Smooth muscle cell (in vitro differentiated cells): ENCODE results near the gene ACTR2. TPM values are rescaled to one million over a fixed set of nuclear protein-coding genes. Genes with fewer than 3 reads are reported as not detected.

Experiments
- DNase-seq: peaks from one replicate; lab custom pipeline; 2025; ENCODE audit not compliant: unreplicated experiment; lab: John Stamatoyannopoulos, UW
- H2AFZ ChIP-seq: fragments of 200-600 bp; sonication (generic); 2 replicates; pipeline ENCODE4 v1.6.0; 2016; ENCODE audit warnings: antibody characterized with exemption, low read depth, mild to moderate bottlenecking
- H3F3A ChIP-seq: fragments of 200-600 bp; sonication (generic); 2 replicates; pipeline ENCODE4 v1.6.0; 2017; ENCODE audit warnings: antibody characterized with exemption, low read depth
- H3K27ac ChIP-seq: fragments of 200-600 bp; sonication (generic); 2 replicates; pipeline ENCODE4 v1.5.1; 2016; ENCODE audit warnings: low read depth, mild to moderate bottlenecking
- H3K27me3 ChIP-seq: fragments of 200-600 bp; sonication (generic); 2 replicates; pipeline ENCODE4 v1.6.1; 2016; ENCODE audit warnings: low read depth, mild to moderate bottlenecking
- H3K36me3 ChIP-seq: fragments of 200-600 bp; sonication (generic); 2 replicates; pipeline ENCODE4 v1.5.1; 2016; ENCODE audit warnings: low read depth
- H3K4me1 ChIP-seq: fragments of 200-600 bp; sonication (generic); 2 replicates; pipeline ENCODE4 v1.5.1; 2016; ENCODE audit warnings: low read depth
- H3K4me2 ChIP-seq: fragments of 200-600 bp; sonication (generic); 2 replicates; pipeline ENCODE4 v1.6.0; 2016; ENCODE audit warnings: mild to moderate bottlenecking
- H3K4me3 ChIP-seq: fragments of 200-600 bp; sonication (generic); 2 replicates; pipeline ENCODE4 v1.5.1; 2016; ENCODE audit warnings: mild to moderate bottlenecking
- H3K79me2 ChIP-seq: fragments of 200-600 bp; sonication (generic); 2 replicates; pipeline ENCODE4 v1.6.0; 2016; ENCODE audit warnings: low read depth, mild to moderate bottlenecking
- H3K9ac ChIP-seq: fragments of 200-600 bp; sonication (generic); 2 replicates; pipeline ENCODE4 v1.6.0; 2016; ENCODE audit warnings: low read depth
- H3K9me3 ChIP-seq: fragments of 200-600 bp; sonication (generic); replicated peaks from 2 replicates; pipeline ENCODE4 v1.5.1; 2016; ENCODE audit warnings: low read depth
- H4K20me1 ChIP-seq: fragments of 200-600 bp; sonication (generic); 2 replicates; pipeline ENCODE4 v1.6.0; 2016; ENCODE audit warnings: low read depth
- WGBS: methylation state at CpG from one replicate; pipeline ENCODE4 v1.1.7; 2016; ENCODE audit warnings: low lambda C conversion rate; 5-methylcytosine and 5-hydroxymethylcytosine counted together
- polyA plus RNA-seq: library from polyadenylated mRNA; unstranded; fragments of >200 nt; fragmentation: Nextera tagmentation; extraction: Ambion mirVana; gene quantifications from 2 replicates; pipeline ENCODE4 v1.2.1, GENCODE V29; 2016
- total RNA-seq: library from RNA; depleted of rRNA; stranded (reverse); fragments of >200 nt; gene quantifications from 2 replicates; pipeline ENCODE4 v1.2.3, GENCODE V29; 2014
- TF ChIP-seq, protein P1 (sequence below): fragments of 200-600 bp; sonication (generic); IDR thresholded peaks from 2 replicates; pipeline ENCODE4 v1.5.1; 2017; ENCODE audit warnings: borderline replicate concordance, mild to moderate bottlenecking, antibody characterized with exemption; ENCODE audit not compliant: insufficient read depth, poor library complexity, severe bottlenecking

Gene ACTR2
- total and polyA plus RNA-seq, 2 experiments from 2014 or later, result 108 to 174 TPM

- no peak overlapping the region for H3K27ac ChIP-seq
- H2AFZ ChIP-seq, result no peak overlapping the region
- H3K9me3 ChIP-seq, result no peaks in the 10 kb centered on the region
- no peaks in the 10 kb centered on the region for H3K27me3 ChIP-seq
- TF ChIP-seq, protein P1, sequence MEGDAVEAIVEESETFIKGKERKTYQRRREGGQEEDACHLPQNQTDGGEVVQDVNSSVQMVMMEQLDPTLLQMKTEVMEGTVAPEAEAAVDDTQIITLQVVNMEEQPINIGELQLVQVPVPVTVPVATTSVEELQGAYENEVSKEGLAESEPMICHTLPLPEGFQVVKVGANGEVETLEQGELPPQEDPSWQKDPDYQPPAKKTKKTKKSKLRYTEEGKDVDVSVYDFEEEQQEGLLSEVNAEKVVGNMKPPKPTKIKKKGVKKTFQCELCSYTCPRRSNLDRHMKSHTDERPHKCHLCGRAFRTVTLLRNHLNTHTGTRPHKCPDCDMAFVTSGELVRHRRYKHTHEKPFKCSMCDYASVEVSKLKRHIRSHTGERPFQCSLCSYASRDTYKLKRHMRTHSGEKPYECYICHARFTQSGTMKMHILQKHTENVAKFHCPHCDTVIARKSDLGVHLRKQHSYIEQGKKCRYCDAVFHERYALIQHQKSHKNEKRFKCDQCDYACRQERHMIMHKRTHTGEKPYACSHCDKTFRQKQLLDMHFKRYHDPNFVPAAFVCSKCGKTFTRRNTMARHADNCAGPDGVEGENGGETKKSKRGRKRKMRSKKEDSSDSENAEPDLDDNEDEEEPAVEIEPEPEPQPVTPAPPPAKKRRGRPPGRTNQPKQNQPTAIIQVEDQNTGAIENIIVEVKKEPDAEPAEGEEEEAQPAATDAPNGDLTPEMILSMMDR, result no peak
- peaks cover 15% of the 10 kb centered on the region for H3K79me2 ChIP-seq
- 95% methylated on average over 1 of the region's 1 CpG for WGBS
- H3K4me1 ChIP-seq, result no peaks in the 10 kb centered on the region
- DNase-seq, result no peak
- H3K4me2 ChIP-seq, result no peak overlapping the region
- H3K36me3 ChIP-seq, result peaks cover 5% of the 10 kb centered on the region
- H3F3A ChIP-seq, result peaks cover 2% of the 10 kb centered on the region
- peaks cover 48% of the 10 kb centered on the region for H4K20me1 ChIP-seq
- H3K9ac ChIP-seq, result no peak overlapping the region
- H3K4me3 ChIP-seq, result no peak overlapping the region
These were observed 39.4 kb downstream of the ACTR2 start for GRCh38 chr2:65267008-65267407.

GRCh38 chr2:65268957-65269356 is 41.3 kb downstream of the ACTR2 start:
- 87% methylated on average over 4 of the region's 4 CpGs for WGBS
- peaks cover 36% of the 10 kb centered on the region for H4K20me1 ChIP-seq
- peaks cover 11% of the 10 kb centered on the region for H3K79me2 ChIP-seq
- no peak for DNase-seq
- no peaks in the 10 kb centered on the region for H3K4me1 ChIP-seq
- H3K27ac ChIP-seq, result no peak overlapping the region
- no peak overlapping the region for H2AFZ ChIP-seq
- H3K9ac ChIP-seq, result no peak overlapping the region
- no peak overlapping the region for H3K4me2 ChIP-seq
- no peak overlapping the region for H3K4me3 ChIP-seq
- no peaks in the 10 kb centered on the region for H3K27me3 ChIP-seq
- TF ChIP-seq, protein P1, result no peak
- H3K9me3 ChIP-seq, result no peaks in the 10 kb centered on the region
- H3K36me3 ChIP-seq, result peaks cover 5% of the 10 kb centered on the region
- peaks cover 9% of the 10 kb centered on the region for H3F3A ChIP-seq

GRCh38 chr2:65273344-65273743 is 45.7 kb downstream of the ACTR2 start:
- Histone ChIP-seq H3K36me3 (peaks cover 5% of the 10 kb centered on the region), H3K4me1 (peaks cover 31% of the 10 kb centered on the region), H3K4me3 (no peak overlapping the region), H3K79me2 (no peaks in the 10 kb centered on the region), H3K27me3 (no peaks in the 10 kb centered on the region), H3K4me2 (no peak overlapping the region), H2AFZ (no peak overlapping the region), H4K20me1 (peaks cover 4% of the 10 kb centered on the region), H3K27ac (no peak overlapping the region), H3F3A (peaks cover 32% of the 10 kb centered on the region), H3K9me3 (no peaks in the 10 kb centered on the region), H3K9ac (no peak overlapping the region)
- WGBS, result 95% methylated on average over 8 of the region's 8 CpGs
- TF ChIP-seq, protein P1, result no peak
- DNase-seq, result no peak

GRCh38 chr2:65275141-65275915 is 47.7 kb downstream of the ACTR2 start:
- H3K79me2 ChIP-seq, result no peaks in the 10 kb centered on the region
- H3K27me3 ChIP-seq, result no peaks in the 10 kb centered on the region
- DNase-seq, result no peak
- peaks cover 5% of the 10 kb centered on the region for H3K36me3 ChIP-seq
- no peak overlapping the region for H3K9ac ChIP-seq
- H3K4me3 ChIP-seq, result no peak overlapping the region
- peak overlapping the region; percentile 41 for H3K27ac ChIP-seq
- H2AFZ ChIP-seq, result no peak overlapping the region
- peaks cover 35% of the 10 kb centered on the region for H3F3A ChIP-seq
- TF ChIP-seq, protein P1, result no peak
- no peaks in the 10 kb centered on the region for H4K20me1 ChIP-seq
- no peaks in the 10 kb centered on the region for H3K9me3 ChIP-seq
- 45% methylated on average over 4 of the region's 4 CpGs for WGBS
- H3K4me1 ChIP-seq, result peaks cover 39% of the 10 kb centered on the region
- no peak overlapping the region for H3K4me2 ChIP-seq
